Nephron progenitor cell (in vitro differentiated cells): Measurements from ENCODE around the gene ANKRD10.

Experiments used
- DNase-seq: peaks from one replicate; pipeline ENCODE4 v3.0.0; 2021
- H3K27ac Mint-ChIP-seq: 2 replicates; pipeline ENCODE4 v1.8.0; 2021; ENCODE audit warnings: mild to moderate bottlenecking, moderate library complexity, mixed read lengths
- H3K27me3 Mint-ChIP-seq: 2 replicates; pipeline ENCODE4 v1.8.0; 2021; ENCODE audit warnings: mild to moderate bottlenecking, low read depth, mixed read lengths; ENCODE audit not compliant: poor library complexity
- H3K36me3 Mint-ChIP-seq: 2 replicates; pipeline ENCODE4 v1.8.0; 2021; ENCODE audit warnings: low read depth, mixed read lengths
- H3K4me1 Mint-ChIP-seq: 2 replicates; pipeline ENCODE4 v1.8.0; 2021; ENCODE audit warnings: mixed read lengths
- H3K4me3 Mint-ChIP-seq: 2 replicates; pipeline ENCODE4 v1.8.0; 2021; ENCODE audit warnings: mild to moderate bottlenecking, moderate library complexity, mixed read lengths
- H3K9me3 Mint-ChIP-seq: 2 replicates; pipeline ENCODE4 v1.8.0; 2021; ENCODE audit warnings: mild to moderate bottlenecking, moderate library complexity, mixed read lengths
- TF ChIP-seq, protein P1 (sequence below): fragments of 200-600 bp; sonication (generic); IDR thresholded peaks from 2 replicates; pipeline ENCODE4 v1.5.0; 2021; ENCODE audit warnings: antibody characterized with exemption

ANKRD10 gene

DNA sequence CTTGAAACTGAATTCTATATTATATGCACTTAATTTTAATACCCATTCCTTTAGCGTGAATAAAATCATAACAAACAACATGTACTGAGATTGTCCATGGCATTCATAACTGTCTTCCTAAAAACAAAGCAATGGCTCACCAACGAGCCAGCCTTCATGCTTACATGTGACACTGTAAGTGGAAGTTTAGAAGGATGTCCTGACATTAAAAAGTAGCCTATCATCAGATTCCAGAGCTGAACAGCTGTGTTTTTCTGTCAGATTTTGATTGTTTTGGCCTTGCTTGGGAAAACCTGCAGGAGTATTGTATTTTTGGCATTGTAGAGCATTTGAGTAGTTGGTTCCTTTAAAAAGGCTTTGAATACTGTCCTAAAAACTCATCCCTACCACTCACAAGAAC lies 21.3 kb downstream of the ANKRD10 start:
- Mint-ChIP-seq H3K27ac (no peak overlapping the region), H3K36me3 (peaks cover 59% of the 10 kb centered on the region)
- DNase-seq = no peak

DNA sequence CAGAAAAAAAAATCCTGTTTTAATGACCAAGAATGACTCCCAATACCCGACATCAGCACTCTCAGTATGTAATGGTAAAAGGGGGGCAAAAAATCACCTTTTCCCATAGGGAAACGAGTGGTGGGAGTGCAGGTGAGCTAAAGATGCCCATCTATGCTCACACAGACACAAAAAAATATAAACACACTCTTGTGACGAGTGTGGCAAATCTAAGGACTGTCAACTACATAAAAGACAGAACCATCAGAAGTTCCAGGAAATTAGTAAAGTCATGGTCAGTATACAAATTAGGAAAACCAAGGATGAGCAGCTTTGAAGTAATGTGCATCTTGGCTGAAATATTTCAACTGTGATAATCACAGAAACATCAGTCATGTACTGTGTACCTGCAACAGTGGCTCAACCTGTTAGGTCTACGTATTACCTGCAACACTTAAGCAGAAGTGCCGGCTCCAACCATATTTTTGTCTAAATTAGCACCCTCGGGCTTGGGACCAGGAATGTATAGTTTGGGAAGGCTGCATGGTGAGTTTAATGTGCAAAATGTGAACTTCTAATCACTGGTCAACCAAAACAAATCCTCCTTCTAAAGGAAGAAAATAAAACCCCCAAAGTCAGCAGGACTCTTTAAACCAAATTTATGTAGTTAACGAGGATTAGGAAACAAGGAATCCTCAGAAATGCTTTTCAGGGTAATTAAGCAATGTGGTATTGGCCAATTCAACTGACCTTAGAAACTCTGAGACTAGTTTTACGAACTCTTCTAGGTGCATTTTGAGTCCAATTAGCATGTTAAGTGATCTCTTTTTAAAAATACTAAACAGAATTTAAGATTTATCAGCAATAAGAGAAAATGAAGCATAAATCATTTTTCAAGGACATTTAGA lies 24.3 kb downstream of the ANKRD10 start:
- Mint-ChIP-seq H3K4me3 (no peak overlapping the region), H3K9me3 (no peaks in the 10 kb centered on the region), H3K27me3 (no peaks in the 10 kb centered on the region), H3K4me1 (peaks cover 39% of the 10 kb centered on the region), H3K36me3 (peaks cover 32% of the 10 kb centered on the region), H3K27ac (no peak overlapping the region)
- TF ChIP-seq, protein P1, sequence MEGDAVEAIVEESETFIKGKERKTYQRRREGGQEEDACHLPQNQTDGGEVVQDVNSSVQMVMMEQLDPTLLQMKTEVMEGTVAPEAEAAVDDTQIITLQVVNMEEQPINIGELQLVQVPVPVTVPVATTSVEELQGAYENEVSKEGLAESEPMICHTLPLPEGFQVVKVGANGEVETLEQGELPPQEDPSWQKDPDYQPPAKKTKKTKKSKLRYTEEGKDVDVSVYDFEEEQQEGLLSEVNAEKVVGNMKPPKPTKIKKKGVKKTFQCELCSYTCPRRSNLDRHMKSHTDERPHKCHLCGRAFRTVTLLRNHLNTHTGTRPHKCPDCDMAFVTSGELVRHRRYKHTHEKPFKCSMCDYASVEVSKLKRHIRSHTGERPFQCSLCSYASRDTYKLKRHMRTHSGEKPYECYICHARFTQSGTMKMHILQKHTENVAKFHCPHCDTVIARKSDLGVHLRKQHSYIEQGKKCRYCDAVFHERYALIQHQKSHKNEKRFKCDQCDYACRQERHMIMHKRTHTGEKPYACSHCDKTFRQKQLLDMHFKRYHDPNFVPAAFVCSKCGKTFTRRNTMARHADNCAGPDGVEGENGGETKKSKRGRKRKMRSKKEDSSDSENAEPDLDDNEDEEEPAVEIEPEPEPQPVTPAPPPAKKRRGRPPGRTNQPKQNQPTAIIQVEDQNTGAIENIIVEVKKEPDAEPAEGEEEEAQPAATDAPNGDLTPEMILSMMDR = no peak
- no peak for DNase-seq

More for the DNA sequence above, 21.3 kb downstream of the ANKRD10 start:
- TF ChIP-seq, protein P1 = no peak
- no peaks in the 10 kb centered on the region for H3K9me3 Mint-ChIP-seq
- H3K27me3 Mint-ChIP-seq = no peaks in the 10 kb centered on the region
- no peak overlapping the region for H3K4me3 Mint-ChIP-seq
- H3K4me1 Mint-ChIP-seq = peaks cover 8% of the 10 kb centered on the region

DNA sequence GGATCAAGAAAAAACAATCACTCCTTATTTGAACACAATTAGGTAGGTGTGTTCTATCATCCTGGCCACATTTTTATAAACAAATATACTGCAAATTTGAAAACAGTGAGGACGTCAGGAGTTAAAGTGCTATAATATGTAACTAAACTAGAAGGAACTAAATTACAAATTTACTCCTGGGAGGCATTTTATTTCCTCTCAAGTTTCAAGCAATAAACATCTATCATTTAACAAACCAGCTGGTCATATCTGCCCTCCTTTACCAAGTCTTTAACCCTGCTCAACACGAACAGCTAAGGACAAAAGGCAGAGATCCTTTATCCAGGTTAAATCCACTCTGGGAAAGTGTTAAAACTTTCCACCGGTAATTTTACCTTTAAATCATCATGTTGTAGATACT lies 26.5 kb downstream of the ANKRD10 start:
- H3K4me1 Mint-ChIP-seq = peaks cover 57% of the 10 kb centered on the region

DNA sequence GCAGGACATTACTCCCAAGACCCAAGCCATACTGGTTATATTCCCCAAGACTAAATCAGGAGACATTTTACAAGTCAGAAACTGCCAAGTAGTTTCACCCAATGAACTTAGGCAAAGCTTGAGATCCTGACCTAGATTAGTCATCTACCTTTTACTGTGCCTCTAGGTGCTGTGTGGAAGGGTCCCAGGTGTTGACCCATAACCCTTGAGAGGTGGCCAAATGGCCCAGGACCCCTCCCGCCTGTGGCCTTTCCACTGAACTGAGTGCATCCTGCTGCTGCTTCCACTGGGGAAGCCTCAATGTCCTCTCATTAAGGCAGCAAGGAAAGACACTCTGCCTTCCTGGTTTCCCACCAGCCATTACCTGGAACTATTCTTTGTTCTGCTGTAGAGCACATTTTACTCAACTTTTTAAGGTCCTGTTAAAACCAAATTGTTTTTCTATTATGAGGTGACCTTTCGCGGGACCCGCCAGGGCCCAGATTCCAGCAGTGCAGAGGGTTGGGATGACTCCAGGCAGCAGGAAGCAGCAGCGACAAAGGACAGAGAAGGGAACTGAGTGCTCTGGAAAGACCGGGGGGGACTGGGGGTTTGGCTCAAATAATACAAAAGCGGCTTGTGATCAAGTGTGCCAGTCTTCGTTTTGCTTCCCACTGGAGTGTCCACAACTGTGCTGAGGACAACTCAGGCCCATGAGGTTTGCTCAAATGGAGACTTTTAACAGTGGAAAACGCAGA lies 27.1 kb downstream of the ANKRD10 start:
- Mint-ChIP-seq H3K9me3 (no peaks in the 10 kb centered on the region), H3K27ac (peak overlapping the region; percentile 99), H3K27me3 (no peaks in the 10 kb centered on the region), H3K4me3 (peak overlapping the region; percentile 28), H3K4me1 (peaks cover 64% of the 10 kb centered on the region), H3K36me3 (peaks cover 10% of the 10 kb centered on the region)
- TF ChIP-seq, protein P1 = no peak
- no peak for DNase-seq

More for the DNA sequence above, 26.5 kb downstream of the ANKRD10 start:
- Mint-ChIP-seq H3K27ac (peak overlapping the region; percentile 99), H3K27me3 (no peaks in the 10 kb centered on the region), H3K4me3 (peak overlapping the region; percentile 28), H3K36me3 (peaks cover 16% of the 10 kb centered on the region), H3K9me3 (no peaks in the 10 kb centered on the region)
- DNase-seq = no peak
- TF ChIP-seq, protein P1 = no peak

DNA sequence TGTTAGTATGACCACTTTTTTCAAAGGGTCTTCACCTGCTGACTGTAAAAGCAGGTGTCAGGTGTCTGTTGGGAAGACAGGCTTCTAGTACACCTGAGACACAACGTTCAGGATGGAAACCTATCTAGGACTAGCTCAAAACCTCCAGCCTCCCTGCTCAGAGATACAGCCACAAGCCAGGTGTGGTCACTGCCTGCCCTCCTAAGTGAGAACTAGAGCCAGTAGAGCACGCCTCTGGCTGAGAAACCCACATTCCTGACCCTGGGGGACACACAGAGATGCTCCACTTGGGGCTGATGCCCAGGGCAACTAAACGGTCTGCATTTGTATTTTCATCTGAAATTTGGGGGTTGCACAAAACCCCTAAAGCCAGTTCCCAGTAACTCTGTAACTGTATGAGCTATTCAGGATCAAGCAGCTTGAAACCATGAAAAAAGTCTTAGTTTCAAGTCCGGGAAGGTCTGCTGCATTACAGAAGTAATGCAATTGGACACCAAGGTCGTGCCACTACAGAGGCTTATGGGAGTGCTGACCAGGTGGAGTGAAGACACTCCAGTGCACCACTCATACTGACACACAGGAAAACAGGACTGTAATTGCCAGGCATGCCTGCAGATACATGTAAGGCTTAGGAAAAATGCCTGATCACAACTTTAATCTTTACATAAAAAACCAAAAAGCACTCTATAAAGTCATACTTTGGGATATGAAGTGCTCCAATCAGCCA lies 27.8 kb downstream of the ANKRD10 start:
- no peaks in the 10 kb centered on the region for H3K9me3 Mint-ChIP-seq
- H3K36me3 Mint-ChIP-seq = peaks cover 4% of the 10 kb centered on the region
- peaks cover 71% of the 10 kb centered on the region for H3K4me1 Mint-ChIP-seq
- no peak overlapping the region for H3K4me3 Mint-ChIP-seq
- peak overlapping the region; percentile 99 for H3K27ac Mint-ChIP-seq
- TF ChIP-seq, protein P1 = no peak
- DNase-seq = no peak
- no peaks in the 10 kb centered on the region for H3K27me3 Mint-ChIP-seq
